22Rv1 (cell line): Measurements from ENCODE around the gene ZNF618.

ENCODE experiments used
- CTCF ChIP-seq: fragments of 450-650 bp; IDR thresholded peaks from 2 replicates; pipeline ENCODE4 v1.5.1; 2017; ENCODE audit warnings: mild to moderate bottlenecking
- ZFX ChIP-seq: fragments of 450-650 bp; IDR thresholded peaks from 2 replicates; pipeline ENCODE4 v1.6.1; 2017; ENCODE audit warnings: antibody characterized with exemption, borderline replicate concordance

- no peak for TF ChIP-seq CTCF
- no peak for TF ChIP-seq ZFX
Observed at GRCh38 chr9:114030364-114030763, 154.3 kb downstream of the ZNF618 start.
